GM12873 (cell line): Measurements from ENCODE around the gene NEK5.

Source experiments
- CTCF ChIP-seq: IDR thresholded peaks from 2 replicates; pipeline ENCODE4 v1.5.1; 2012; ENCODE audit warnings: low read depth, mild to moderate bottlenecking, moderate library complexity, low read length, control low read depth; ENCODE audit not compliant: insufficient read depth; ENCODE audit errors: missing control alignments

The NEK5 gene

GRCh38 chr13:52082601-52083000, 46.3 kb downstream of the NEK5 start:
- no peak for TF ChIP-seq CTCF

- TF ChIP-seq CTCF: peak; percentile 30
These were observed 57.8 kb downstream of the NEK5 start for GRCh38 chr13:52070929-52071523.

GRCh38 chr13:52067237-52067636, 61.6 kb downstream of the NEK5 start:
- TF ChIP-seq CTCF: no peak

GRCh38 chr13:52061587-52061986, 67.3 kb downstream of the NEK5 start:
- no peak for TF ChIP-seq CTCF

- no peak for TF ChIP-seq CTCF
These were observed 75.4 kb downstream of the NEK5 start for GRCh38 chr13:52053460-52053859.

- no peak for TF ChIP-seq CTCF
These were observed 77.5 kb downstream of the NEK5 start for GRCh38 chr13:52051400-52051799.

- TF ChIP-seq CTCF: no peak
These were observed 80.4 kb downstream of the NEK5 start for GRCh38 chr13:52048516-52048915.

GRCh38 chr13:52047463-52047862, 81.4 kb downstream of the NEK5 start:
- no peak for TF ChIP-seq CTCF
